HG02678 (cell line): ENCODE measurements around the gene USP16.

Experiments used
- ATAC-seq: cut with Tn5 transposase; IDR thresholded peaks from one replicate; pipeline ENCODE4 v1.9.1; 2021; ENCODE audit warnings: mild to moderate bottlenecking, moderate library complexity; ENCODE audit not compliant: unreplicated experiment

The USP16 gene

DNA sequence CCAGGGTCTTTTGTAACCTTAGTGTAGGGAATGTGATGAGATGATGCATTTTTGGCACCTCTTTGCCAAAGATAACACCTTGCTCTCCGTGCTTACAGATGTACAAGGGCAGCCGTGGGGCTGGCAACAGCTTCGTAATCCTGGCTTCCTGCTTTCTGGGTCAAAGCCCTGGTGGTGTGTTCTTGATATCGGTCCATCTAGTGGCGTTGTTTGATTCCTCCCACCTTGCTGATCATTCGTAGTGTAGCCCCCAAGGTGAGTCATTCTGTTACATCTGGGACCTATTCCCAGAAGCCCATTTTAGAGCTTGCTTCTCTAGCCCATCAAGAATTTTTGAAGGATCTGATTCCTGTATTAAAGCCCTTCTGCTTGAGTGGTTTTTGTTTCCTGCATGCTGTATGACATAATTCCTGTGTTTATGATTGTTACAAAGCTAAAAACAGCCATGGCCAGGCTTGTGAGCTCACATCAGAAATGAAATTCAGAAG, 56.0 kb downstream of the USP16 start:
- no peak for ATAC-seq

GRCh38 chr21:29082046-29082815, 57.8 kb downstream of the USP16 start:
- no peak for ATAC-seq

GRCh38 chr21:29083306-29083705, 58.8 kb downstream of the USP16 start:
- no peak for ATAC-seq

- ATAC-seq, result no peak
These were observed 59.9 kb downstream of the USP16 start for GRCh38 chr21:29084372-29084771.

DNA sequence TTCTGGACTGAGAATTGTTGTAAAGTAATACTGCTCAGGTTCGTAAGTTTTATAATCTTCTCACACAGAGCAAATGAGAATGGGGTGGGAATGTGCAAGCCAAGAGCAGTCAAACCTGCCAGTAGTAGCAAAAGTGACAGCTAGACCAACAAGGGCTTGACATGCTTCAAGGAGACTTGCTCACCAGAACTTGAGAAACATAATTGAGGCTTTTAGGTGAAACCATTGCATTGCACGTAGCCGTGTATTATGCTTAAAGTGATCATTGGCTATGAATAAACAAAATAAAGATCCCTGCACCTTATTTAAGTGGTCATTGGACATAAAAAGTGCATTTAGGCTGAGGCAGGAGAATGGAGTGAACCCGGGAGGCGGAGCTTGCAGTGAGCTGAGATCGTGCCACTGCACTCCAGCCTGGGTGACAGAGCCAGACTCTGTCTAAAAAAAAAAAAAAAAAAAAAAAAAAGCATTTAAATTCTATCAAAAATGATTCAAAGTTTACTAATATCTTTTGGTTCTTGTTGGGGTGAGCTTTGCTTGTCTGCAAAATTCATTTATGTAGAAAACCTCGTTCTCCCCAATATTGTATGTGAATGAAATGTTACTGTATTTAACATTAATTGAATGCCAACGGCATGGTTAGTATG, 60.8 kb downstream of the USP16 start:
- ATAC-seq, result no peak

GRCh38 chr21:29091033-29091432, 66.6 kb downstream of the USP16 start:
- no peak for ATAC-seq

DNA sequence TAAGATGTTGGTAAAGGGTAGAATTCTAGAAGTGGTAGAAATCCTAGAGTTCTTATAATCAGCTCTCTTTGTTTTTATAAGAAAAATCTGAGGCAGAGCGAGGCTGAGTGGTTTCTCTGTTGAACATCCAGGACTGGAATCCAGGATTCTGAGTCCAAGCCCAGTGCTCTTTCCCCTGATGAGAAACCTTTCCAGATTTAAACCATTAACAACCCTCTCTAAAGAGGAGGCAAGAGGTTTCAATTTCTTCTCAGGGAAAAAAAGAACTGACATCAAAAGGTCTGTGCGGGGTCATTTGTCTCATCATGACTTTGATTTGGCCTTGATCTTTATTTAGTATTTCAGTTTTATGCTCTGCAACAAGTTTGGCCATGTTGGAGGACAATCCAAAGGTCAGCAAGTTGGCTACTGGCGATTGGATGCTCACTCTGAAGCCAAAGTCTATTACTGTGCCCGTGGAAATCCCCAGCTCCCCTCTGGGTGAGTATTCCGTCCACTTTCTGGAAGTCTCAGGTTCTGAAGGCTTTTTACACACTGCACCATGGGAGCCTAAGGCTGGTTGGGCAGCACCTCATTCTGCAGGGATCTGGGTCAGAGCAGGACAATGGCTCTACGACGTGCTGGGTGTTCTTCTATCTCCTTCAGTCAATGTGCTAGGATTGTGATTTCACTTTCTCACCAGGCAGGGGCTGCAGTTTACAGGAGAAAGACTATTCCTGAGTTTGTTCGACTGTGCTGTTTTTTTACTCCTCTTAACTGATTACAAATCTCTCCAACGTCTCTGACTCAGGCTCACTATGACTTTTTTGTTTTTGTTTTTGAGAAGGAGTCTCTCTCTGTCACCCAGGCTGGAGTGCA, 67.9 kb downstream of the USP16 start:
- ATAC-seq, result no peak

DNA sequence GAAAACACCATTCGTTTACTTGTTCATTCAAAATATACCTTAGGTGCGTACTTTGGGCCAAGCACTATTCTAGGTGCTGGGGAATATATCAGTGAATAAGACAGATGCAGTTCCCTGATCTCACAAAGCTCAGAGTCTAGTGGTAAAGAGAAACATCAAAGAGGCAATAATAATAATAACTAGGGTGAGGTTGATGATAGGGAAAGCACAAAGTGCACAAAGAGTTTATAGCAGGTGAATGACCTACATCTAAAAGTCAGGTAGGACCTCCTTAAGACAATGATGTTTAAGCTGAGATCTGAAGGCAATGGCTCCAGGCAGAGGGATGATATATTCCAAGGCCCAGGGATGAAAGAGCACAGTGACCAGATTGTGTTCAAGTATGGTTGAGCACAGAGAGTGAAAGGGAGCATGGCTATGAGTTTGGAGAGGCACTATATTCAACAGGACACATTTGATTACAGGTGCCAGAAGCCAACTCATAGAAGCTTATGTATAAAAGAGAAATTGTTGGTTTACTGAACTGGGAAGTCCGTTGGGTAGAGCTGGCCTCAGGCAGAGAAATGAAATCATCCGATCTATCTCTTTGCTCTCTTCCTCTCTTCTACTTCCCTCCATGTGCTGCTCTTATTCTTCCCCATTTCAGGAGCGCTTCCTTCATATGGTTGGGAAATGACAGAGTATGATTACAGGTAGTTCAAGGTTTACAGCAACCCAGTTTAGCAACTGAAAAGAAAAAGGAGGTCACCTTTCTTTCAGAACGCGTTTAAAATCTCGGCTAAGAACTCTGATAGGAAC, 71.9 kb downstream of the USP16 start:
- no peak for ATAC-seq

DNA sequence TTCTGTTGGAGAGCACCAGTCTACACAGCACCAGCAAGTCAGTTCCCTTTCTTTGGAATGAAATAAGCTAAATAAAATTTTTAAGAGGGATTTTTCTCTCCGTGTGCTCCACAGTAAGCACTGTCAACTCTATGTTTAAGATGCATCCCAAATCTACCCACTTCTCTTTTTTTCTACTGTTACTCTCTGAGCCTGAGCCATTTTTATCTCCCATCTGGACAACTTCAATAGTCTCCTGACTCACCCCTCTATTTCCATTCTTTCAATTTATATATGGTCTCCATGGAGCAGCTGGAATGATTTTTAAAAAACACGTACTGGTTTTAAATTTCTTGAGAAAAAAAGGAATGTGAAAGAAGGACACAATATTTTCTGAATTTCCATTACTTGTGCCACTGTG, 73.7 kb downstream of the USP16 start:
- ATAC-seq, result no peak

DNA sequence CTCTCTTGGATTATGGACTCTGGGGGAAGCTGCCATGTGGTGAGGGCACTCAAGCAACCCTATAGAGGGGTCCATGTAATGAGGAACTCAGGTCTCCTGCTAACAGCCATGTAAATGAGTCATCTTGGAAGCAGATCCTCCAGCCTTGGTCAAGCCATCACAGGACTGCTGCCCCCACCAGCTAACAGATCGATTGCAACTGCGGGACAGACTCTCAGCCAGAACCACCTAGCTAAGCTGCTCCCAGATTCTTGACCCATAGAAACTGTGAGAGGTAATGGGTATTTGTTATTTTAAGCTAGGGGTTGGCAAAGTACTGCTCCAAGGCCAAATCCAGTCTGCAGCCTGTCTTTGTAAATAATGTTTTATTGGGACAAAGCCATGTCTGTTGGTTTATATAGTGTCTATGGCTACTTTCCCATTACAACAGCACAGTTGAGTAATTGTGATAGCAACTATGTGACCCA, 78.4 kb downstream of the USP16 start:
- ATAC-seq, result no peak
